ENCODE measurements around the gene CILP.

CILP gene

GRCh38 chr15:65156692-65157091 lies 54.6 kb downstream of the CILP start:
- no peak for DNase-seq (ENCODE audit: low spot score)

GRCh38 chr15:65154720-65155119 lies 56.6 kb downstream of the CILP start:
- DNase-seq (ENCODE audit: low spot score): no peak

DNA sequence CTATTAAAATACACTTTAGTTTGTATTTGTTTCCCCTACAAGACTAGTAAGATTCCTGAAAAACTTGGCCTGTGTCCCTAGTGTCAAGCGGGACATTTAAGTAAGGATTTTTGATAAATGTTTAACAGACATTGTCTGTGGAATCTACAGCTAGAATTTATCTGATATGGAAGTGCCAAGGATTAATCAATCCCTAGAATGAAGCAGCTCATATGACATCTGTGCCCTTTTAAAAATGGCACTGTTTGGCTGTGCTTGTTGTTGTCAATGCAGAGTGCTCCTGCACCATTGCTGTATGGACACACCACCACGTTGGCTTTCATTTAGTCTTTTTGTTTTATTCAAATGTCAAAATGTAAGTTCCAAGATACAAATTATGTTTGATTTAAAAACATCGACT lies 63.4 kb downstream of the CILP start:
- DNase-seq (ENCODE audit: low spot score): no peak

DNA sequence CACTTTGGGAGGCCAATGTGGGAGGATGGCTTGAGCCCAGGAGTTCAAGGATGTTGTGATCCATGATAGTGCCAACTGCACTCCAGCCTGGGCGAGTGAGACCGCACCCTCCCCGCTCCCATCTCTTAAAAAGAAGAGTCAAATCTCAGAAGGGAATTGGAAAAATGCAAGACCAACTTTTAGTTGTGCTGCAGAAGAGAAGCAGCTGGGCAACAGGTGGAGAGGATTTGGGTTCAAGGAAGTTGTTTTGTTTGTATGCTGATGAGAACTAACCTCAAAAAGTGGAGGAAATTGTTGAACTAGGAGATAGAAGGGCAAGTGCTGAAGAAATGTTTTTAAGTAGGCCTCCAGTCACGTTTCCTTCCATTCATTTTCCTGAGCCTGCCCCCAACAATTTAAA lies 64.8 kb downstream of the CILP start:
- no peak for DNase-seq (ENCODE audit: low spot score)

Data from Ammon's horn (tissue), 1 donor.